HG02759 (cell line): ENCODE data around the gene TRMU.
"Not testable (repeated sequence)": the region's sequence is repeated elsewhere in the genome, so short reads cannot be mapped to it uniquely, and the experiment has no call there.

Experiments
- ATAC-seq: cut with Tn5 transposase; IDR thresholded peaks from one replicate; pipeline ENCODE4 v1.9.1; 2021; ENCODE audit warnings: mild to moderate bottlenecking, moderate library complexity; ENCODE audit not compliant: unreplicated experiment

The TRMU gene

GRCh38 chr22:46381142-46381541, 45.6 kb downstream of the TRMU start:
- ATAC-seq = no peak

- no peak for ATAC-seq
Measured at GRCh38 chr22:46381731-46382130, 46.2 kb downstream of the TRMU start.

DNA sequence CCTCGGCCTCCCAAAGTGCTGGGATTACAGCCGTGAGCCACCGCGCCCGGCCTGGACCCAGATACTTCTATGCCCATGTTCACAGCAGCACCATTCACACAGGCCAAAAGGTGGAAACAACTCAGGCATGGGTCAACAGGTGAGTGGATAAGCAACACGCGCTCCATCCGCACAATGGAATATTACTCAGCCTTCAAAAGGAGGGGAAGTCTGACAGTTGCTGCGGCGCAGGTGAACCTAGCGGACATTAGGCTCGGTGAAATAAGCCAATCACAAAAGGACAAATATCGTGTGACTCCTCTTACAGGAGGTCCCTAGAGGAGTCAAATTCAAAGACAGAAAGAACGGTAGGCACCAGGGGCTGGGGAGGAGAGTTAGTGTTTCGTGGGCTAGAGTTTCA, 47.0 kb downstream of the TRMU start:
- no peak for ATAC-seq

GRCh38 chr22:46386312-46386711, 50.8 kb downstream of the TRMU start:
- ATAC-seq = no peak

- no peak for ATAC-seq
Measured at GRCh38 chr22:46387748-46388147, 52.2 kb downstream of the TRMU start.

GRCh38 chr22:46388647-46389046, 53.1 kb downstream of the TRMU start:
- ATAC-seq = no peak

DNA sequence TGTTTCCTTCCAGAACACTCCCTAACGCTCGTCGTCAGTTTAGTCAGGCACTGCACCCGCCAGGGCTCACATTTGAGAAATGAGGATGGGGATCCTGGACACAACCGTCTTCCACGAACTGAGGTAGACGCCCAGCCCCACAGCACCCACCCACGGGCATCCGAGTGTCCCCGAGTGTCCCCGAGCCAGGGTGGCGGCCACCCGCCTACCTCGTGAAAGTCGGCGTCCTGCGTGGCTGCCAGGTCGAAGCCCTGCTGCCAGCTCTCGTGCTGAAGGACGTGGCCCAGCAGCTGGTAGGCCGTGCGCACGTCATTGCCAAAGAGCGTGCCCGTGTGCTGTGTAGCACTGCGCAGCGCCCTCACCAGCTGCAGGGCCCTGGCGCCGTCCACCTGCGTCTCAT, 53.6 kb downstream of the TRMU start:
- no peak for ATAC-seq

GRCh38 chr22:46390105-46390651, 54.7 kb downstream of the TRMU start:
- no peak for ATAC-seq

- ATAC-seq = no peak
Measured at GRCh38 chr22:46390652-46391301, 55.3 kb downstream of the TRMU start.

DNA sequence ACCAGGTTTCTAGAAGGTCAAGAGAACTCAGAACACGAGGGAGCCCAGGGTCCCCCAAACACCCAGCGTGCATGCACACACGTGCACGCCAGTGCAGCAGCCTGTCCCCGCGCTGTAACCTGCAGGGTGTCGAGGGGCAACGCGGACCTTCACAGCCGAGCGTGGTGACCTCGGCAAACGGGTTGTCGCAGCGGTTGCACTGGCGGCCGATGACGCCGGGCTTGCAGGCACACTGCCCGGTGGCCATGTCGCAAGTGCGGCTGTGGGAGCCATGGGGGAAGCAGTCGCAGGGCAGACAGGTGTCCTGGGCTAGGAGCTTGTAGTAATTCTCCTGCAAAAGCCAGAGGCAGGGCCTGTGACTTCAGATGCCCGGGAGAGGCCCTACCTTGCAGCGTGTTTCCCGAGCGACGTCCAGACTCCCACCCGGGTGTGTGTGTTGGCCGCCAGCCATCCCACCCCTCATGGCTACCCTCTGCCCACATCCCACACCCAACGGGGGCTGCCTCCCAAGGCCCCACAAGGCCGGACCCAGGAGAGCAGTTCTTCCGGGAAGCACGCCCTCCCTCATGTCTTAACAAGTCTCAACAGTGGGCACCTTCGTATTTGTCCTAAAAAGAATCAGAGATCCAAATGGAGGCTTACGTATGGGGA, 56.1 kb downstream of the TRMU start:
- ATAC-seq = no peak

DNA sequence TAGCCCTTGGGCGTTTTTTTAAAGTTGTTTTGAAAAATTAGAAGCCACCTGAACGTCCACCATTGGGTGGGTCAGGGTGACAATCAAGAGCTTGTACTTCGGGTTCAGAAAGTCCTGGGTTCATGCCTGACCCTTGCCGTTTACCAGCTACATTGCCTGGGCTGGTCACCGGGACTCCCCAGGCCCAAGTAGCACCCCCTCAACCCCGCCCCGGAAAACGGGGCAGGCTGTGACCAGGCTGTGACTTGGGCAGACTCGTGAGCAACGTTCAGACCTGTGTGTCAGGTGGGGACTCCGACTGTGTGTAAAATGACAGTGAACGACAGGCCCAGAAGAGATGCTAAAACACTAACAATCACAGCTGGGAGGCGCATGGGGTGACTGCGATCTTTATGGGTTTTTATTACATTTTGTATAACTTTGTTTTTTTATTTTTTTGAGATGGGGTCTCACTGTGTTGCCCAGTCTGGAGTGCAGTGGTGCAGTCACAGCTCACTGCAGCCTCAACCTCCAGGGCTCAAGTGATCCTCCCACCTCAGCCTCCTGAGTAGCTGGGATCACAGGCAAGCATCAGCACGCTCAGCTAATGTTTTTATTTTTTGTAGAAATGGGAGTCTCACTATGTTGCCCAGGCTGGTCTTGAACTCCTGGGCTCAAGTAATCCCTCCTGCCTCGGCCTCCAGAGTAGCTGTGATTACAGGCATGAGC, 56.8 kb downstream of the TRMU start:
- no peak for ATAC-seq

- ATAC-seq = no peak
Measured at GRCh38 chr22:46393873-46394272, 58.4 kb downstream of the TRMU start.

- ATAC-seq = no peak
Measured at GRCh38 chr22:46394622-46395021, 59.1 kb downstream of the TRMU start.

DNA sequence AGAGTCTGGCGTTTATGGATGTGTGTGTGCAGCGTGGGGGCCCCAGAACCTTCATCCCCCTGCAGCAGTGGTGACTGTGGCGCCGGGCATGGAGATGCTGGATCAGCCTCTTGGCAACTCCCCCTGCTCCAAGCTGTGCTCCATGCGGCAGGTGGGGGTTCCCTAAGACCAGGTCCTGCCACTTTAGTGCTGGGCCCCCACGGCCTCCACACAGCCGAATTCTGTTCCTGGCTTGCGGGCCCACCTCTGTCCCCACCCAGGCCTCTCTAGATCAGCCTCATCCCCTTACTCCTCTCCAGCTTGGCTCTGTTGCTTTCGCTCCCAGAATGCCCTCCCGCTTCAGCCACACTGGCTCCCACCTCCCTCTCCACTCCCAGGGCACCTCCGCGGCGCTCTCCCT, 59.6 kb downstream of the TRMU start:
- ATAC-seq = no peak

DNA sequence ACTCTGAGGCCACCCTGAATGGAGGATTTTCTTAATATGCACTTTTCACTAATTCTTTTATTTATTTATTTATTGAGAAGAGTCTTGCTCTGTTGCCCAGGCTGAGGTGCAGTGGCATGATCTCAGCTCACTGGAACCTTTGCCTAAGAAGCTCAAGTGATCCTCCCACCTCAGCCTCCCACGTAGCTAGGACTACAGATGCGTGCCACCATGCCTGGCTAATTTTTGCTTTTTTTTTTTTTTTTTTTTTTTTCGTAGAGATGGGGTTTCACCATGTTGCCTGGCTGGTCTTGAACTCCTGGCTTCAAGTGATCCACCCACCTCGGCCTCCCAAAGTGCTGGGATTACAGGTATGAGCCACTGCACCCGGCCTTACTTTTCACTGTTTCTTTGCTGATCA, 61.5 kb downstream of the TRMU start:
- ATAC-seq = not testable (repeated sequence)

- ATAC-seq = no peak
Measured at GRCh38 chr22:46397514-46397913, 62.0 kb downstream of the TRMU start.

DNA sequence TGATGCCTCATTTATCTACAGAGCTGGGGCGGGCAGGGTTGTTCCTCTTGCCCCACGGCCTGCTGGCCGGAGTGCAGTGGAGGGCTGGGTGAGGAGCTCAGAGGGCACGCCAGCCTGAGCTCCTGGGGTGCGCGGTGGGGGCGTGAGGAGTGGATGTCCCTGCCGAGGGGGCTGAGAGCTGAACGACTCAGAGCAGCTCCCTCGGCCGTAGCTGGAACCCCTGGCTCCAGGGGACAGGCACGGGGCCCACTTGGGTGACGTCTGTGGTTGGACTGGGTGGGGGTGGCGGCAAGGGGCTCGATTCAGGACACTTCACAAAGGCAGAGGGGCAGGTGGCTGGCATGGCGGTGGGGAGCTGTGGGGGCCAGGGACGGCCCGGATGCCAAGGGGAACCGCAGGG, 62.4 kb downstream of the TRMU start:
- no peak for ATAC-seq

- no peak for ATAC-seq
Measured at GRCh38 chr22:46399251-46400024, 63.9 kb downstream of the TRMU start.

DNA sequence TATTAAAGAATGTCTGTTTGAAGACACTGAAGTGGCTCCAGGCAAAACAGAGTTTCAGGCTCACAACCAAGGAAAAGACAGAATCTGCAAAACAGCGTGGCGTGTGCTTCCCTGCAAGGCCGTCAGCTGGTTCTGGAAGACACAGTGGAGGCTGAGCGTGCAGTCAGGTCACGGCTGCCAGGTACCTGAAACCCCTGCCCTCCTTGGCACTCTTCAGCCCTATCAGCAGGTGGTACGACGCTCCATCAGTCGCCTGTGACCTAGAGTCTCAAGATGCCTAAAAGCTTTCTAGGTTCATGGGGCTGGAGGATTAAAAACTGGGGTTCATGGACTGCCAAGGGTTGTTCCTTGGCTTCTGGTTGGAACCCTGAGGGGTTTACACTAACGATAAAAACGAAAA, 65.9 kb downstream of the TRMU start:
- no peak for ATAC-seq

- ATAC-seq = no peak
Measured at GRCh38 chr22:46402505-46402904, 67.0 kb downstream of the TRMU start.

GRCh38 chr22:46403880-46404279, 68.4 kb downstream of the TRMU start:
- not testable (repeated sequence) for ATAC-seq
